Astrocyte (in vitro differentiated cells and primary cell): ENCODE measurements around the gene PLA2G4E. TPM values are rescaled to one million over a fixed set of nuclear protein-coding genes. Genes with fewer than 3 reads are reported as not detected.
A peak's percentile ranks its signal among the peaks of the same experiment; 100 is the strongest.

Source experiments
- DNase-seq: peaks from one replicate; pipeline ENCODE4 v3.0.0-alpha.2; 2010; ENCODE audit warnings: low read depth
- FAIRE-seq: peaks from 2 replicates; lab custom pipeline; 2011; peaks lifted over from hg19 to GRCh38; lab: Jason Lieb, UNC
- H2AFZ ChIP-seq: 2 replicates; pipeline ENCODE4 v1.6.0; 2012; ENCODE audit warnings: low read depth, low read length, inconsistent platforms
- H3K27ac ChIP-seq: 2 replicates; pipeline ENCODE4 v1.5.1; 2011; ENCODE audit warnings: low read depth, low read length, inconsistent platforms
- H3K27me3 ChIP-seq: 2 replicates; pipeline ENCODE4 v1.6.0; 2011; ENCODE audit warnings: low read length, inconsistent platforms; ENCODE audit not compliant: insufficient read depth
- H3K36me3 ChIP-seq: 2 replicates; pipeline ENCODE4 v1.5.1; 2011; ENCODE audit warnings: low read length, inconsistent platforms; ENCODE audit not compliant: insufficient read depth
- H3K4me1 ChIP-seq: 2 replicates; pipeline ENCODE4 v1.5.1; 2011; ENCODE audit warnings: low read length, inconsistent platforms; ENCODE audit not compliant: insufficient read depth
- H3K4me2 ChIP-seq: 2 replicates; pipeline ENCODE4 v1.6.0; 2012; ENCODE audit warnings: low read length, inconsistent platforms
- H3K4me3 ChIP-seq: 2 replicates; pipeline ENCODE4 v1.5.1; 2011; ENCODE audit warnings: low read depth, mild to moderate bottlenecking, low read length, inconsistent platforms; ENCODE audit not compliant: insufficient read depth
- H3K79me2 ChIP-seq: 2 replicates; pipeline ENCODE4 v1.6.0; 2012; ENCODE audit warnings: mild to moderate bottlenecking, low read length, inconsistent platforms; ENCODE audit not compliant: insufficient read depth
- H3K9ac ChIP-seq: 2 replicates; pipeline ENCODE4 v1.6.0; 2012; ENCODE audit warnings: mild to moderate bottlenecking, low read length, inconsistent platforms
- H3K9me3 ChIP-seq: 2 replicates; pipeline ENCODE4 v1.5.1; 2012; ENCODE audit warnings: low read depth, mild to moderate bottlenecking, low read length, inconsistent platforms; ENCODE audit not compliant: insufficient read depth
- H4K20me1 ChIP-seq: 2 replicates; pipeline ENCODE4 v1.6.0; 2012; ENCODE audit warnings: low read length, inconsistent platforms; ENCODE audit not compliant: insufficient read depth
- H3K27ac Mint-ChIP-seq: one replicate; pipeline ENCODE4 v1.8.0; 2021; ENCODE audit warnings: mild to moderate bottlenecking, mixed read lengths; ENCODE audit not compliant: unreplicated experiment
- H3K27me3 Mint-ChIP-seq: one replicate; pipeline ENCODE4 v1.8.0; 2021; ENCODE audit warnings: low read depth, mixed read lengths; ENCODE audit not compliant: unreplicated experiment
- H3K36me3 Mint-ChIP-seq: one replicate; pipeline ENCODE4 v1.8.0; 2021; ENCODE audit warnings: low read depth, mixed read lengths; ENCODE audit not compliant: unreplicated experiment
- H3K4me1 Mint-ChIP-seq: one replicate; pipeline ENCODE4 v1.8.0; 2021; ENCODE audit warnings: low read depth, mixed read lengths; ENCODE audit not compliant: unreplicated experiment
- H3K4me3 Mint-ChIP-seq: one replicate; pipeline ENCODE4 v1.8.0; 2021; ENCODE audit warnings: mild to moderate bottlenecking, moderate library complexity, mixed read lengths; ENCODE audit not compliant: unreplicated experiment
- H3K9me3 Mint-ChIP-seq: one replicate; pipeline ENCODE4 v1.8.0; 2021; ENCODE audit warnings: mild to moderate bottlenecking, mixed read lengths; ENCODE audit not compliant: unreplicated experiment
- CTCF ChIP-seq: IDR thresholded peaks from 2 replicates; pipeline ENCODE4 v1.5.1; 2011; ENCODE audit warnings: low read depth, mild to moderate bottlenecking, inconsistent platforms, low read length, moderate library complexity; ENCODE audit not compliant: insufficient read depth
- EZH2 ChIP-seq: IDR thresholded peaks from 2 replicates; pipeline ENCODE4 v1.6.1; 2012; ENCODE audit warnings: mild to moderate bottlenecking, low read length, inconsistent platforms; ENCODE audit not compliant: insufficient read depth
- total RNA-seq: library from RNA; stranded (reverse); gene quantifications from 2 replicates; pipeline ENCODE4 v1.2.1, GENCODE V29; 2021

Gene PLA2G4E
- total RNA-seq, 1 donor from 2014 or later: not detected

GRCh38 chr15:41972253-41973242, 48.3 kb downstream of the PLA2G4E start, which contains the start of gene EHD4:
EHD4 (minus strand) TSS chr15:41972557; CDS start chr15:41972494, 63 bp downstream.
- peaks cover 9% of the 10 kb centered on the region for H3K27me3 ChIP-seq
- no peaks in the 10 kb centered on the region for H3K36me3 ChIP-seq
- peak within 1 kb of the TSS; percentile 88 for H3K9ac ChIP-seq
- FAIRE-seq: no peak
- H3K4me2 ChIP-seq: peak within 1 kb of the TSS; percentile 94
- Mint-ChIP-seq H3K9me3 (no peaks in the 10 kb centered on the region), H3K4me1 (peaks cover 31% of the 10 kb centered on the region), H3K27me3 (no peaks in the 10 kb centered on the region), H3K36me3 (no peaks in the 10 kb centered on the region), H3K4me3 (peak within 1 kb of the TSS; percentile 93), H3K27ac (peak within 1 kb of the TSS; percentile 91)
- peak within 1 kb of the TSS; percentile 86 for H3K4me3 ChIP-seq
- H2AFZ ChIP-seq: peak within 1 kb of the TSS; percentile 85
- TF ChIP-seq CTCF (peak; percentile 17), EZH2 (no peak)
- DNase-seq: peak; percentile 98
- H3K27ac ChIP-seq: peak within 1 kb of the TSS; percentile 72
- no peaks in the 10 kb centered on the region for H3K9me3 ChIP-seq
- peaks cover 49% of the 10 kb centered on the region for H3K79me2 ChIP-seq
- peaks cover 17% of the 10 kb centered on the region for H3K4me1 ChIP-seq
- H4K20me1 ChIP-seq: peaks cover 21% of the 10 kb centered on the region

GRCh38 chr15:41971895-41972252, 49.0 kb downstream of the PLA2G4E start:
- no peak for DNase-seq
- Histone ChIP-seq H3K4me2 (peak overlapping the region; percentile 94), H3K4me1 (peaks cover 18% of the 10 kb centered on the region), H3K27me3 (peaks cover 7% of the 10 kb centered on the region), H3K9me3 (no peaks in the 10 kb centered on the region), H3K4me3 (peak overlapping the region; percentile 86), H3K9ac (peak overlapping the region; percentile 88), H3K27ac (peak overlapping the region; percentile 72), H3K36me3 (no peaks in the 10 kb centered on the region), H3K79me2 (peaks cover 55% of the 10 kb centered on the region), H4K20me1 (peaks cover 23% of the 10 kb centered on the region), H2AFZ (peak overlapping the region; percentile 85)
- Mint-ChIP-seq H3K4me3 (peak overlapping the region; percentile 93), H3K27me3 (no peaks in the 10 kb centered on the region), H3K9me3 (no peaks in the 10 kb centered on the region), H3K36me3 (no peaks in the 10 kb centered on the region), H3K4me1 (peaks cover 37% of the 10 kb centered on the region), H3K27ac (peak overlapping the region; percentile 86)
- TF ChIP-seq CTCF (no peak), EZH2 (no peak)
- no peak for FAIRE-seq
